ENCODE data around the gene JMJD8.
A peak's percentile ranks its signal among the peaks of the same experiment; 100 is the strongest.

The JMJD8 gene, protein sequence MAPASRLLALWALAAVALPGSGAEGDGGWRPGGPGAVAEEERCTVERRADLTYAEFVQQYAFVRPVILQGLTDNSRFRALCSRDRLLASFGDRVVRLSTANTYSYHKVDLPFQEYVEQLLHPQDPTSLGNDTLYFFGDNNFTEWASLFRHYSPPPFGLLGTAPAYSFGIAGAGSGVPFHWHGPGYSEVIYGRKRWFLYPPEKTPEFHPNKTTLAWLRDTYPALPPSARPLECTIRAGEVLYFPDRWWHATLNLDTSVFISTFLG

GRCh38 chr16:684071-684794 lies at the start of gene JMJD8:
Gene JMJD8 (minus strand): TSS chr16:684334. CDS start chr16:684319, 15 bp downstream.
- no peak for FAIRE-seq

DNA sequence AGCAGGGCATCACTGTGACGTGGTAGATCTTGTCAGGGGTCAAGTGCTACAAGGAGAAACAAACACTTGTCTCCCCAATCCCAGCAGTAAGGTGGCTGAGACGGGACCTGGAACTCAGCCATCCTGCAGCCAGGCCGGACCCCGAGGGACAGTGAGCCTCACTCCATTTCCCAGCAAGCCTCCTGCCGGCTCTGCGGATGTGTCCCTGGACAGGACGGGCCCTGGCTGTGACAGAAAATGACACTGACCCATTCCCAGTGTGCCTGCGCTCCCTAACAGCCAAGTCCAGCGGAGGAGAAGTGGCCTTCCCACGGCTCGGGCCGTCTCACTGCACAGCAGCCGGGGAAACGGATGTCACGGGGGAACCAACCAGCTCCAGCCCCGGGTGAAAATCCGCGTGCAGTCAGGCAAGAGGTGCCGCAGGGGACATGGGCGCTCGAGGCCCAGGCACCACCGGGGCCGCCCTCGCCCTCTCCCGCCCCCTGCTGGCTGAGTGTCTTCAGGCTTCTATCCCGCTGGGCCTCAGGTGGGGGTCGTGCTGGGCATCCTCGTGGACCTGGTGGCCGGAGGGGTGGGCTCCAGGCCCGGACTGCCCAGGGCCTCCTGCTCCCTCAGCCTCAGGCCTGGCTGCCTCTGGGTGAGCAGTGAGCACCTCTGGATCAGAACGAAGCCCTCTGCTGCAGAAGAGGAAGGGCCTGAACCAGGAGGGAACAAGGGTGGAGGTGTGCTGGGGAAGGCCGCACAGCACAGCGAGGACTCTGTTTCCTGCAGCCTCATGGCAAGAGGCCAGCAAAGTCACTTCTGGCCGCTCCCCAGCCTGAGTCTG lies 49.5 kb upstream of the JMJD8 start:
- FAIRE-seq, result no peak

DNA sequence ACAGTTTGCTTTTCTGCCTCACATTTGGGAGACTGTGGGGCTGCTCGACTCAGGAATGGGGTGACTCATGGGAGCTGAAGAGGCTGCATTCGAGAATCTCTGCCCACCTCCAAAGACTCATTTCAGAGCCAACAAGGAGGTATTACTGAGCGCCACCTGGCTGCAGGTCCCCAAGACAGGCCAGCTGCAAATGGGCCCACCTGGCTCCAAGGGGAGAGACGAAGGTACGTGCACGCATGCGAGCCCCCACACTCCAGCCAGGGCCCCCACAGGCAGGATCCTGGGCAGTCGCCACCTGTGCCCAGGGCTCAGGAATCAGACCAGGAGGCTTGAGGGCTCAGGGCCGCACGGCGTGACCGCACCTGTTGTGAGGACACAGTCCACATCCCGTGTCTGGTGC lies 48.8 kb upstream of the JMJD8 start:
- no peak for FAIRE-seq

GRCh38 chr16:732332-732731 lies 48.2 kb upstream of the JMJD8 start:
- FAIRE-seq, result no peak

DNA sequence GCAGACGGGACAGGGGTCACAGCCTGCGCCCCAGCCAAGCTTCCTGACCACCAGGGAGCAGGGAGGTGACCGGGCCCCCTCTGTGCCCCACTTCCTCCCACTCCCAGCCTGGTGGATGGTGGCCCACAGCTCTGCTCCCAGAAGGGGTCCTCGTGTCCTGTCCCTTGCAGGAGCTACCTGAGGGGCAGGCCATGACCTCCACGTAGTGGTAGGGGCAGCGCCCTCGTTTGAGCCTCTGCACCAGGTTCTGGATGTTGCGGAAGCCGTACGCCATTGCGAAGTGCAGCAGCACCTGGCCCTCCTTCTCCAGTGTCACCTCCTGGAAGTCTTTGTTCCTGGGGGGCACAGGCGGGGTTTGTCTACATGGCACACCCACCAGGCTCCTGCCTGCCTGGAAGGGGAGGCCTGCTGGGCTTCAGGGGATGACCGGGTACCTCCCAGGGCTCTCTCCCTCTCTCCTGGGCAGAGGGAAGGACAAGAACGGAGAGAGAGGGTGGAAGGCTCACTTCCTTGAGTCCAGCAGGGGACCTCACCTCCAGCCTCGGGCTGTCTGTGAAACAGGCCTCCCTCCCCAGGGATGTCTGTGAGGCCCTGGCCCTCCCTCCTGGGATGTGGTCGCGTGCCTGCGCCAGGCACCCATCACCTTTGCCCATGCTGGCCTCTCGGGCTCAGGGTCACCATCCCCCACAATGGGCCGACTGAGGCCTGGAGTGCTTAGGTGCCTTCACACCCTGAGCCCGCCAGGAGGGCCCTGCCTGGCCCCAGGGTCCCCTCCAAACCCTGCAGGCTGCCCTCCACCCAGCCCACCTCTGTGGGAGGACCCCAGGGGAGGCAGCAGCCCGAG lies 46.8 kb upstream of the JMJD8 start:
- no peak for FAIRE-seq

DNA sequence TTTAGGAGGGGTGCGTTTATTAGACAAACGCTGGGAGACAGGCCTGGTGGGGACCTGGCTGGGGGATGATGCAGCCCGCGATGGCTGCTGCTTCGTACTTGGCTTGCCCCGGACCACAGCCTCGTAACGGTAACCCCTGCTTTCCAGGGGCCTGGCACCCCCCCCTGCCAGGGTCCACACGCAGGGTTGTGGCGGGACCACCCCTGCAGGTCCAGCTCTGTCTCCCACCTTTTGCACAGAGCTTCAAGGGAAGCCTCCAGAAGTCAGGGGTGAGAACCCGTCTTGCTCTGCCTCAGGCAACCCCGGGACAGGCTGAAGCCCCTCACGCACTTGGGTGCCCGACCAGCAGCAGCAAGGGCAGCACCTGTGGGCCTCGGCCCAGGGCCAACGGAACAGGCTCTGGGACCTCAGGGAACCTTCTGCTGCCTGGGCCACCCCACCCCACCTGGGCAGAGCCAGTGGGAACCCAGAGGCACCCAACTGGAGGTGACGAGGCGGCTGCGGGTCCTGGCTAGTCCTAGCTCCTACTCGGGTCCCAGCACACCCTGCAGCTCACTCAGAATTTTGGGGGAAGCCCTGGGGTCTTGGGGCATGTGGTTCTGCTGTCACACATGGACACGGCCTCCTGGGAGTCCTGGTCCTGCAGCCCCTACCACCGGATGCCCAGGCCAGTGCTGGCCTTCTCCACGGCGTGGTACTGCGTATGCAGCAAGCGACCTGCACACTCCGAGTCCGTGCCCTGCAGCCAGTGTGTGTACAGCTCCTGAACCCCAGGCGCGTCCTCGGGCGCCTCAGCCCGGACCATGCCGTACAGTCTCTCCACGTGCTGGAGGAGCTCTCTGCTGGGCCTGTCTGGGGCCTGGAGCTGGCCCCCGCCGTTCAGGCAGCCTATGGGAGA lies 45.9 kb upstream of the JMJD8 start:
- no peak for FAIRE-seq

DNA sequence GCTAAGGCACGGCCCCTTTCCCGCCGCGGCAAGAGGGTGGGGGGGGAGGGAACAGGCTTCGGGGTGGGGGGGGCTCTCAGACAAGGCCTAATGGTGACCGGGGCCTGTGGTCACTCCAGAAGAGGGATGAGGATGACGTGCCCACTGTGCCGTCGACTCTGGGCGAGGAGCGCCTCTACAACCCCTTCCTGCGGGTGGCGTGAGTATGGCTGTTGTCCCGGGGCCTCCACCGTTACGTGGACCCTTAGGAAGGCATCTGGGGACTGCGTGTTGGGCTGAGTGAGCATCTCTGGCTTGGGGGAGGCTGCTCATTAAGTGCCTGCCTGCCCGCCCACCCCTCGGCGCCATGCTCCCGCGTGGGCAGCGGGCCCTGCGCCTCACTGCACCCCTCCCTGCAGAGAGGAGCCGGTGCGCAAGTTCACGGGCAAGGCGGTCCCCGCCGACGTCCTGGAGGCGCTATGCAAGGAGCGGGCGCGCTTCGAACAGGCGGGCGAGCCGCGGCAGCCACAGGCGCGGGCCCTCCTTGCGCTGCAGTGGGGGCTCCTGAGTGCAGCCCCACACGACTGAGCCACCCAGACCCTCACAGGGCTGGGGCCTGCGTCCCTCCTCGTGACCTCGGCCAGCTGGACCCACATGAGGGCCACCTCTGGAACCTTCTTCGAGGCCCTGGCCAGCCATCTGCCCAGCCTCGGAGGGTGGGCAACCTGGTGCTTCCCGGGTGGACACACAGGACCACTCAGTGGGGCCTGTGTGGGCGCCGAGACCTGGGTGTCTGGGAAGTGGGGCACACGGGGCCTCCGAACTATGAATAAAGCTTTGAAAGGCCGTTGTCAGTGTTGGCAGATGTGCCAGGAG lies 45.0 kb upstream of the JMJD8 start:
- FAIRE-seq, result no peak

DNA sequence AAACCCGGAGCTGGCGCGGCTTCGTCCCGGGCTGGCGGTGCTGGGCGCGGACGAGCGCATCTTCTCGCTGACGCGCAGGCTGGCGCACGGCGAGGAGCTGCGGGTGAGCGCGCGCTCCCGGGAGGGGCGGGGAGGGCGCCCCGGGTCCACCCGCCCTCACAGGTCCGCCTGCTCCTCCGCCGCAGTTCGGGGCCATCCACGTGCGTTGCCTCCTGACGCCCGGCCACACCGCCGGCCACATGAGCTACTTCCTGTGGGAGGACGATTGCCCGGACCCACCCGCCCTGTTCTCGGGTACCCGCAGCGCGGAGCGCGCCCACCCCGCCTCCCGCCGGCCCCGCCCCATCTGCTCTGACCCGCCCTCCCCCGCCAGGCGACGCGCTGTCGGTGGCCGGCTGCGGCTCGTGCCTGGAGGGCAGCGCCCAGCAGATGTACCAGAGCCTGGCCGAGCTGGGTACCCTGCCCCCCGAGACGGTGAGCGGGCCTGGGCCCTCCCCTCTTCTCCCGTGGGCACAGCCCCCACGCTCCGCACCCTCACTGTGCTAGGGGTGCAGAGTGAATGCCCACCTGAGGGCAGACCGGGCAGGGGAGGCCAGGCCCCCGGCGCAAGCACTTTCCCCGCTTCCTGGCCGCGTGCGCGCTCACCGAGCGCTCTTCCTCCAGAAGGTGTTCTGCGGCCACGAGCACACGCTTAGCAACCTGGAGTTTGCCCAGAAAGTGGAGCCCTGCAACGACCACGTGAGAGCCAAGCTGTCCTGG lies 44.2 kb upstream of the JMJD8 start:
- no peak for FAIRE-seq

DNA sequence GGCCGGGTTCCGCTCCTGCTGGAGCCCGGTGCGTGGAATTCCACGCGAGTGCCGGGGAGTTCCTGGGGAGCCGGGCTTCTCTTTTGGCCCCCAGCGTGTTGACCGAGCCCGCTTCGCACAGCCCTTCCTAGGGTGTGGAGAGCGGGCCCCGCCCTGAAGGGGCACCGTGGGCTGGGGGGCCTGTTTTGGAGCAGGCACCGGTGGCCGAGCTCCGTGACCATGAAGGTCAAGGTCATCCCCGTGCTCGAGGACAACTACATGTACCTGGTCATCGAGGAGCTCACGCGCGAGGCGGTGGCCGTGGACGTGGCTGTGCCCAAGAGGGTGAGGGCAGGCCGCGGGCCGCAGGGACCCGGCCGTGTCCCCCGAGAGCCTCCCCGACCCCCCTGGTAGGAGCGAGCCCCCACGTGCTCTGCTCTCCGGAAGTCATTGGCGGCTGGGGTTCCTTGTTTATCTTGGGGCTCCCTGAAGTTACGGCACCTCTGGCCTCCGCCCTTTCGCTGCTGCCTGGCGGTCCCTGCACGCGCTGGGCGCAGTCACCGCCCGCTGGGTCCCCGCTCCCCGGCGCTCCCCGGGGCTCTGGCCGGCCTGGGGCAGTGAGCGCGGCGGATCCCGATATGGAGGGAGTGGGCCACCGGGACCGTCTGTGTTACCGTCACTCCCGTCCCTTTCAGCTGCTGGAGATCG lies 43.3 kb upstream of the JMJD8 start:
- FAIRE-seq, result no peak

GRCh38 chr16:726438-727290 lies 42.5 kb upstream of the JMJD8 start, which contains the start of the genes CCDC78 and HAGHL:
Gene CCDC78 (minus strand): TSS chr16:726443. CDS start chr16:726367, 76 bp downstream.
Gene HAGHL (plus strand): TSS chr16:727106. CDS start chr16:727510, 404 bp downstream.
- no peak for FAIRE-seq

DNA sequence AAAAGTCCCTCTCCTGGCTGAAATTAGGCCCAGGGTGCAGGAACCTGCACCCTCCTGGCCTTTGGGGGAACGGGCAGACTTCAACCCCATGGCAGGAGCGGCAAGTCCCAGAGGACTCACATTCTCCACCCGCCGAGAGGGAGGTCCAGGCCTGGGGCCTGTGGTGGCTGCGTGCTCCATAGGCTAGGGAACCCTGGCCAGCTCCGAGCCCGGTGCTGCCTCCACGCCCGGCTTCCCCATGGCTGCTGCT lies 42.0 kb upstream of the JMJD8 start:
- peak; percentile 28 for FAIRE-seq

DNA sequence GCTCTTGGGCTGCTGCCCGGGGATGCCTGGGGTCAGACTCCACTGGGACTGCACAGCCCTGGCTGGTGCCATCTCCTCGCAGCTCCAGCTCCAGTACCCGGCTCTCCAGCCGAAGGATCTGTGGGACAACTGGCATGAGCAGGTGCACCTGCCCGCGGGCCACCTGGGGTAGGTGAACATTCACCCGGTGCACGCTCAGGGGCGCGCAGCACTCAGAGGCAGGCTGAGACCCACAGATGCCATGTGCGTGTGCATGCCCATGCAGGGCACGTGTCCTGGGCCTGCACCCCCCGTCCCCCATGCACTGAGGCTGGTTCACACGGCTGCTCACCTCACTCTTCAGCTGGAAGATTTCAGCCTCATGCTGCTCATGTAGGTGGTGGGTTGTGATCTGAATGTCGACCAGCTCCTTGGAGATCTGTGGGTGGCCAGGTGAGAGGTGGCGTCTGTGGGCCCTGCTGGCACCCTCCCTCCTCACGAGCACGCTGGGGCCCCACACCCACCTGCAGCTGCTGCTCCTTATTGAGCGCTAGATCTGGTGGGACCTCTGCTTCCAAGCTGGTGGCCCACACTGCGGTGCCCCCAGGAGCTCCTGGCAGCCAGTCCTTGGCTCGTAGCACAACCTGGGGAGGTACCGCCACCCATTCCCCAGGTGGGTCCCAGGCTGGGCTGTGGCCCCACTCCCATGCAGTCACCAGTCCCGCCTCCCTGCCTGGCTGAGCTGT lies 41.5 kb upstream of the JMJD8 start:
- no peak for FAIRE-seq

DNA sequence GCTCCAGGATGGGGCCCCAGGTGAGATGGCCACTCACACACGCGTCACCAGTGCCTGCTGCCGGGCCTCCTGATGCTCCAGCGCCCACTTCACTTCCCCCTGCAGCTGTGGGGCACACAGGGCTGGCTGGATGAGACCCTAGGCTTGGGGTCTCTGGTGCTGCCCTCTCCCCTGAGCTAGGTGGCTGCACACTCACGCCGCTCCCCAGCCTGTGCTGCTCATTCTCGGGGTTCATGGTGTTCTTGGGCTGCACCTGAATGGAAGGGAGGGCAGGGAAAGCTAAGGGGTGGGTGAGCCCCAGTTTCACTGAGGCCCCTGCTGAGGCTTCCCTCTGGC lies 40.9 kb upstream of the JMJD8 start:
- no peak for FAIRE-seq

DNA sequence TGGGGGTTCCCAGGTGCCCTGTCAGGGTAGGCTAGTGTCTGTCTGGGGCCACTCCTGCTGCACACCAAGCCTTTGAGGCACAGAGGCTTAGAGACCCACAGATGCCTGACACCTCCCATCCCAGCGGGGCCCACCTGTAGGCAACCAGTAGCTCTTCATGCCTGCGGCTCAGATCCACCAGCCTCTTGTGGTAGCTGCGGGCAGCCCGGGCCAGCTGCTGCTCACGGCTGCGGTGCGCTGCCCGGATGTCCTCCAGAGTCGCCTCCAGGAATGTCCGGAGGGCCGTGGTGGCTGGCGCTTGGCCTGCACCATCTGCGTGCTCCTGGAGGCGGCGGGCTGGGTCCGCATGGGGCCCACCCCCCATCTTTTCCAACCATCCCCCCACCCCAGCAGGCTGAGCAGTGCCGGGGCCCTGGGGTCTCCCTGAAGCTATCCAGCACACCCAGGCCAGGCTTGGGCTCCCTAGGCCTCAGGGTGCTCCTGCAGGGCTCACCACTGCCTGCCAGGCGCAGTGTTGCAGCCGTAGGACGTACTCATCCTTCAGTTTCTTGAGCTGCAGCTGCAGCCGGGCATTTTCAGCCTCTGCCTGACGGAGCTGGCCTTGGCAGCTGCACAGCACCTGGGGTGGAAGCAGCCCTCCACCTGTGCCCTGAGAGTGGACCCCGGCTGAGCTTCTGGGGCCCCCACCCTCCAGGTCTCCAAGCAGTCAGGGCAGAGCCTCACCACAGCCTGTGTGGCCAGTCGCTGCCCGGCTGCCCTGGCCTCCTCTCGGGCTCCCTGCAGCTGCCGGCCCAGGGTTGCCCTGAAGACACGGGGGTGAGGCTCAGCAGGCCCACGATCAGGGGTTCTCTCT lies 40.3 kb upstream of the JMJD8 start:
- no peak for FAIRE-seq

GRCh38 chr16:723695-724094 lies 39.6 kb upstream of the JMJD8 start:
- no peak for FAIRE-seq

- FAIRE-seq, result no peak
These were observed 38.9 kb upstream of the JMJD8 start for GRCh38 chr16:722835-723633.
